Aorta (tissue), 5 donors: Measurements from ENCODE around the gene SAMD5. TPM values are rescaled to one million over a fixed set of nuclear protein-coding genes. Genes with fewer than 3 reads are reported as not detected.

Experiments used
- ATAC-seq: fragments of 200-7000 bp; cut with Tn5 transposase; one replicate; pipeline ENCODE4 v1.9.1; 2022; ENCODE audit warnings: moderate library complexity; ENCODE audit not compliant: low FRiP score
- DNase-seq, 2 donors: peaks; one replicate each; pipeline ENCODE4 v3.0.0-alpha.2; 2020
- H3K27ac ChIP-seq, 2 donors: one replicate each; pipeline ENCODE4 v1.5.1; 2013; ENCODE audit warnings: low read length in 2 of 2, mild to moderate bottlenecking in 2 of 2, moderate library complexity in 2 of 2, control low read depth in 1 of 2, inconsistent platforms in 1 of 2, low read depth in 1 of 2
- H3K27me3 ChIP-seq, 2 donors: one replicate each; pipeline ENCODE4 v1.6.1; 2013; ENCODE audit warnings: control low read depth in 1 of 2, low read length in 1 of 2, mild to moderate bottlenecking in 1 of 2, moderate library complexity in 1 of 2; ENCODE audit not compliant: insufficient read depth in 2 of 2, control insufficient read depth in 1 of 2
- H3K36me3 ChIP-seq, 2 donors: one replicate each; pipeline ENCODE4 v1.6.1; 2013; ENCODE audit warnings: control low read depth in 1 of 2, low read length in 1 of 2, mild to moderate bottlenecking in 1 of 2; ENCODE audit not compliant: insufficient read depth in 2 of 2, control insufficient read depth in 1 of 2
- H3K4me1 ChIP-seq, 2 donors: one replicate each; pipeline ENCODE4 v1.6.1; 2013; ENCODE audit warnings: low read length in 2 of 2, control low read depth in 1 of 2, mild to moderate bottlenecking in 1 of 2, moderate library complexity in 1 of 2; ENCODE audit not compliant: insufficient read depth in 2 of 2, control insufficient read depth in 1 of 2
- H3K4me3 ChIP-seq, 2 donors: one replicate each; pipeline ENCODE4 v1.5.1; 2013; ENCODE audit warnings: low read length in 2 of 2, control low read depth in 1 of 2, mild to moderate bottlenecking in 1 of 2
- H3K9me3 ChIP-seq: one replicate; pipeline ENCODE4 v1.6.1; 2013; ENCODE audit warnings: mild to moderate bottlenecking, low read length; ENCODE audit not compliant: control insufficient read depth
- WGBS, 2 donors: extraction: QIAGEN DNeasy Blood & Tissue Kit; methylation state at CpG; one replicate each; pipeline ENCODE4 v1.1.7; 2013; 5-methylcytosine and 5-hydroxymethylcytosine counted together
- intact Hi-C, 2 donors: fragments of 100-400 bp; cut with DNase I; formaldehyde crosslinking; loops; one replicate each; pipeline versions ENCODE4 v1.14.2 to v1.15.0; 2022
- polyA plus RNA-seq, 2 donors: library from polyadenylated mRNA; stranded (reverse); fragments of 200-250 nt; gene quantifications; one replicate each; pipeline ENCODE4 v1.2.3, GENCODE V29; 2013
- total RNA-seq, 2 donors: library from RNA; stranded (reverse); fragmentation: NEBNext Ultra II Directional; extraction: Animal tissue kit (Norgen Biotek cat#: 25700); gene quantifications; one replicate each; pipeline ENCODE4 v1.2.1, GENCODE V29; 2021
- donor health status: healthy with polysubstance abuse.
- donor health status: Bipolar disorder and iron deficiency.
- donor health status: DM: no; HTN: no; CAD: no.
- donor health status: DM: no; HTN: no; CAD: no.
- donor health status: DM: yes; HTN: yes; CAD: no.

Gene SAMD5
- total and polyA plus RNA-seq, 4 donors = 0.50 to 3.8 (median 1.9) TPM

- ATAC-seq (no peak), DNase-seq (no peak)
- peaks cover 0 to 1% of the 10 kb centered on the region in 2 donors for H3K27me3 ChIP-seq
- WGBS, 2 donors = 92 to 94% methylated on average over 7 of the region's 7 CpGs
- no peaks in the 10 kb centered on the region for H3K9me3 ChIP-seq
- H3K4me1 ChIP-seq = no peaks in the 10 kb centered on the region
- no peaks in the 10 kb centered on the region for H3K36me3 ChIP-seq
- H3K27ac ChIP-seq = no peak overlapping the region
- intact Hi-C loops = no loop called here
- H3K4me3 ChIP-seq = no peak overlapping the region
Measured at GRCh38 chr6:147569788-147570187, 61.3 kb downstream of the SAMD5 start.

- ATAC-seq = no peak
Measured at GRCh38 chr6:147570681-147571080, 62.2 kb downstream of the SAMD5 start.

GRCh38 chr6:147577488-147577887 lies 69.0 kb downstream of the SAMD5 start:
- Histone ChIP-seq H3K4me3 (no peak overlapping the region), H3K36me3 (no peaks in the 10 kb centered on the region), H3K27ac (no peak overlapping the region), H3K9me3 (no peaks in the 10 kb centered on the region), H3K4me1 (peaks cover 0 to 1% of the 10 kb centered on the region in 2 donors), H3K27me3 (no peaks in the 10 kb centered on the region)
- intact Hi-C loops = no loop called here
- DNase-seq = no peak
- no peak for ATAC-seq

More at GRCh38 chr6:147570681-147571080, 62.2 kb downstream of the SAMD5 start:
- Histone ChIP-seq H3K27me3 (peaks cover 0 to 1% of the 10 kb centered on the region in 2 donors), H3K4me1 (no peaks in the 10 kb centered on the region), H3K36me3 (no peaks in the 10 kb centered on the region), H3K27ac (no peak overlapping the region), H3K4me3 (no peak overlapping the region), H3K9me3 (no peaks in the 10 kb centered on the region)
- WGBS, 2 donors = 78 to 80% methylated on average over 2 of the region's 2 CpGs
- DNase-seq = no peak
- intact Hi-C loops = no loop called here

GRCh38 chr6:147578159-147578558 lies 69.7 kb downstream of the SAMD5 start:
- intact Hi-C loops = no loop called here
- no peaks in the 10 kb centered on the region for H3K36me3 ChIP-seq
- no peak overlapping the region for H3K4me3 ChIP-seq
- 86 to 88% methylated on average over 2 of the region's 2 CpGs for WGBS, 2 donors
- H3K27me3 ChIP-seq = no peaks in the 10 kb centered on the region
- H3K4me1 ChIP-seq = peaks cover 0 to 1% of the 10 kb centered on the region in 2 donors
- H3K9me3 ChIP-seq = no peaks in the 10 kb centered on the region
- ATAC-seq (no peak), DNase-seq (no peak)
- no peak overlapping the region for H3K27ac ChIP-seq

GRCh38 chr6:147578883-147579282 lies 70.4 kb downstream of the SAMD5 start:
- intact Hi-C loops = no loop called here
- no peaks in the 10 kb centered on the region for H3K27me3 ChIP-seq
- no peak overlapping the region for H3K27ac ChIP-seq
- H3K36me3 ChIP-seq = no peaks in the 10 kb centered on the region
- DNase-seq = no peak
- H3K4me1 ChIP-seq = peaks cover 0 to 1% of the 10 kb centered on the region in 2 donors
- ATAC-seq = no peak
- 97 to 100% methylated on average over 2 of the region's 2 CpGs for WGBS, 2 donors
- H3K4me3 ChIP-seq = no peak overlapping the region
- H3K9me3 ChIP-seq = no peaks in the 10 kb centered on the region

GRCh38 chr6:147579667-147580066 lies 71.2 kb downstream of the SAMD5 start:
- ATAC-seq (no peak), DNase-seq (no peak)
- intact Hi-C loops = no loop called here
- Histone ChIP-seq H3K27ac (no peak overlapping the region), H3K36me3 (no peaks in the 10 kb centered on the region), H3K9me3 (no peaks in the 10 kb centered on the region), H3K4me3 (no peak overlapping the region), H3K4me1 (peaks cover 0 to 1% of the 10 kb centered on the region in 2 donors), H3K27me3 (no peaks in the 10 kb centered on the region)
- 62 to 82% methylated on average over 3 of the region's 3 CpGs for WGBS, 2 donors

- H3K4me1 ChIP-seq = peaks cover 0 to 1% of the 10 kb centered on the region in 2 donors
- H3K36me3 ChIP-seq = no peaks in the 10 kb centered on the region
- 80 to 88% methylated on average over 1 of the region's 1 CpG for WGBS, 2 donors
- DNase-seq (no peak), ATAC-seq (no peak)
- no peak overlapping the region for H3K4me3 ChIP-seq
- no peak overlapping the region for H3K27ac ChIP-seq
- H3K27me3 ChIP-seq = no peaks in the 10 kb centered on the region
- intact Hi-C loops = no loop called here
- no peaks in the 10 kb centered on the region for H3K9me3 ChIP-seq
Measured at GRCh38 chr6:147582991-147583390, 74.5 kb downstream of the SAMD5 start.

GRCh38 chr6:147585256-147585655 lies 76.8 kb downstream of the SAMD5 start:
- no peaks in the 10 kb centered on the region for H3K4me1 ChIP-seq
- no peaks in the 10 kb centered on the region for H3K9me3 ChIP-seq
- H3K36me3 ChIP-seq = no peaks in the 10 kb centered on the region
- no peak for DNase-seq
- H3K4me3 ChIP-seq = no peak overlapping the region
- intact Hi-C loops = no loop called here
- no peak for ATAC-seq
- 87 to 89% methylated on average over 3 of the region's 3 CpGs for WGBS, 2 donors
- H3K27ac ChIP-seq = no peak overlapping the region
- no peaks in the 10 kb centered on the region for H3K27me3 ChIP-seq

GRCh38 chr6:147586044-147586443 lies 77.6 kb downstream of the SAMD5 start:
- no peak for DNase-seq
- Histone ChIP-seq H3K27ac (no peak overlapping the region), H3K4me3 (no peak overlapping the region), H3K9me3 (no peaks in the 10 kb centered on the region), H3K36me3 (no peaks in the 10 kb centered on the region), H3K27me3 (no peaks in the 10 kb centered on the region), H3K4me1 (no peaks in the 10 kb centered on the region)
- 4 to 6% methylated on average over 4 of the region's 4 CpGs for WGBS, 2 donors
- intact Hi-C loops = no loop called here
- peak; percentile 46 for ATAC-seq
